HG03342 (cell line): Measurements from ENCODE around the gene GAP43.

Experiments
- ATAC-seq: cut with Tn5 transposase; IDR thresholded peaks from one replicate; pipeline ENCODE4 v1.9.1; 2021; ENCODE audit warnings: mild to moderate bottlenecking, moderate library complexity; ENCODE audit not compliant: unreplicated experiment

GAP43 gene

GRCh38 chr3:115623044-115623868 is at the start of gene GAP43:
Gene GAP43 (plus strand): TSS chr3:115623510. CDS start chr3:115623690, 180 bp downstream.
- ATAC-seq, result no peak

GRCh38 chr3:115576325-115576875 is 46.9 kb upstream of the GAP43 start:
- ATAC-seq, result no peak

GRCh38 chr3:115577000-115577399 is 46.3 kb upstream of the GAP43 start:
- no peak for ATAC-seq

- ATAC-seq, result no peak
Observed at GRCh38 chr3:115578331-115578730, 45.0 kb upstream of the GAP43 start.

- ATAC-seq, result no peak
Observed at GRCh38 chr3:115580566-115580965, 42.7 kb upstream of the GAP43 start.

GRCh38 chr3:115581362-115582135 is 41.8 kb upstream of the GAP43 start:
- ATAC-seq, result no peak

- no peak for ATAC-seq
Observed at GRCh38 chr3:115588201-115589115, 34.9 kb upstream of the GAP43 start.

GRCh38 chr3:115590873-115591272 is 32.4 kb upstream of the GAP43 start:
- no peak for ATAC-seq

GRCh38 chr3:115595611-115596275 is 27.6 kb upstream of the GAP43 start:
- ATAC-seq, result no peak

GRCh38 chr3:115598216-115598615 is 25.1 kb upstream of the GAP43 start:
- no peak for ATAC-seq

GRCh38 chr3:115602194-115602593 is 21.1 kb upstream of the GAP43 start:
- no peak for ATAC-seq

- no peak for ATAC-seq
Observed at GRCh38 chr3:115611630-115612029, 11.7 kb upstream of the GAP43 start.

GRCh38 chr3:115615001-115615814 is 8.1 kb upstream of the GAP43 start:
- ATAC-seq, result no peak

- no peak for ATAC-seq
Observed at GRCh38 chr3:115616461-115616860, 6.8 kb upstream of the GAP43 start.

- no peak for ATAC-seq
Observed at GRCh38 chr3:115617591-115617990, 5.7 kb upstream of the GAP43 start.

- ATAC-seq, result no peak
Observed at GRCh38 chr3:115624029-115624741, 875 bp downstream of the GAP43 start.

- no peak for ATAC-seq
Observed at GRCh38 chr3:115624901-115625300, 1.6 kb downstream of the GAP43 start.

- no peak for ATAC-seq
Observed at GRCh38 chr3:115626006-115626409, 2.7 kb downstream of the GAP43 start.

- ATAC-seq, result no peak
Observed at GRCh38 chr3:115626721-115627120, 3.4 kb downstream of the GAP43 start.
